Osteoblast (primary cell): ENCODE results near the gene MAN2A2. TPM values are rescaled to one million over a fixed set of nuclear protein-coding genes. Genes with fewer than 3 reads are reported as not detected.

ENCODE experiments used
- DNase-seq: peaks from one replicate; pipeline ENCODE4 v3.0.0; 2011; ENCODE audit warnings: low spot score, mixed read lengths; ENCODE audit not compliant: insufficient read length; ENCODE audit errors: missing footprints
- H2AFZ ChIP-seq: 2 replicates; pipeline ENCODE4 v1.6.0; 2011; ENCODE audit warnings: mild to moderate bottlenecking, low read length
- H3K27ac ChIP-seq: 2 replicates; pipeline ENCODE4 v1.5.1; 2011; ENCODE audit warnings: mild to moderate bottlenecking, low read depth, low read length, moderate library complexity
- H3K27me3 ChIP-seq: 2 replicates; pipeline ENCODE4 v1.6.0; 2012; ENCODE audit warnings: mild to moderate bottlenecking, control low read depth, inconsistent platforms, low read length, moderate library complexity; ENCODE audit not compliant: insufficient read depth
- H3K36me3 ChIP-seq: 2 replicates; pipeline ENCODE4 v1.5.1; 2011; ENCODE audit warnings: mild to moderate bottlenecking, low read length, control low read depth, moderate library complexity; ENCODE audit not compliant: insufficient read depth
- H3K4me1 ChIP-seq: 2 replicates; pipeline ENCODE4 v1.5.1; 2011; ENCODE audit warnings: mild to moderate bottlenecking, low read length, control low read depth, moderate library complexity; ENCODE audit not compliant: insufficient read depth
- H3K4me2 ChIP-seq: 2 replicates; pipeline ENCODE4 v1.6.0; 2011; ENCODE audit warnings: mild to moderate bottlenecking, low read length; ENCODE audit not compliant: insufficient read depth
- H3K4me3 ChIP-seq: fragments of 200-600 bp; sonication (generic); 3 replicates; pipeline ENCODE4 v1.5.1; 2012; ENCODE audit warnings: mild to moderate bottlenecking, low read length, inconsistent platforms; ENCODE audit not compliant: insufficient read depth
- H3K79me2 ChIP-seq: 2 replicates; pipeline ENCODE4 v1.6.0; 2012; ENCODE audit warnings: mild to moderate bottlenecking, low read length, control low read depth, inconsistent platforms; ENCODE audit not compliant: insufficient read depth
- H3K9me3 ChIP-seq: 2 replicates; pipeline ENCODE4 v1.5.1; 2011; ENCODE audit warnings: low read depth, low read length, control low read depth
- H4K20me1 ChIP-seq: 2 replicates; pipeline ENCODE4 v1.6.0; 2012; ENCODE audit warnings: mild to moderate bottlenecking, low read length, control low read depth; ENCODE audit not compliant: insufficient read depth
- CTCF ChIP-seq: IDR thresholded peaks from 2 replicates; pipeline ENCODE4 v1.5.1; 2011; ENCODE audit warnings: mild to moderate bottlenecking, low read depth, low read length, moderate library complexity; ENCODE audit errors: extremely low read depth
- total RNA-seq: library from RNA; depleted of rRNA; stranded (reverse); fragments of >200 nt; gene quantifications from 2 replicates; pipeline ENCODE4 v1.2.3, GENCODE V29; 2012

MAN2A2 gene
- total RNA-seq, 1 donor, result 15.2 TPM

DNA sequence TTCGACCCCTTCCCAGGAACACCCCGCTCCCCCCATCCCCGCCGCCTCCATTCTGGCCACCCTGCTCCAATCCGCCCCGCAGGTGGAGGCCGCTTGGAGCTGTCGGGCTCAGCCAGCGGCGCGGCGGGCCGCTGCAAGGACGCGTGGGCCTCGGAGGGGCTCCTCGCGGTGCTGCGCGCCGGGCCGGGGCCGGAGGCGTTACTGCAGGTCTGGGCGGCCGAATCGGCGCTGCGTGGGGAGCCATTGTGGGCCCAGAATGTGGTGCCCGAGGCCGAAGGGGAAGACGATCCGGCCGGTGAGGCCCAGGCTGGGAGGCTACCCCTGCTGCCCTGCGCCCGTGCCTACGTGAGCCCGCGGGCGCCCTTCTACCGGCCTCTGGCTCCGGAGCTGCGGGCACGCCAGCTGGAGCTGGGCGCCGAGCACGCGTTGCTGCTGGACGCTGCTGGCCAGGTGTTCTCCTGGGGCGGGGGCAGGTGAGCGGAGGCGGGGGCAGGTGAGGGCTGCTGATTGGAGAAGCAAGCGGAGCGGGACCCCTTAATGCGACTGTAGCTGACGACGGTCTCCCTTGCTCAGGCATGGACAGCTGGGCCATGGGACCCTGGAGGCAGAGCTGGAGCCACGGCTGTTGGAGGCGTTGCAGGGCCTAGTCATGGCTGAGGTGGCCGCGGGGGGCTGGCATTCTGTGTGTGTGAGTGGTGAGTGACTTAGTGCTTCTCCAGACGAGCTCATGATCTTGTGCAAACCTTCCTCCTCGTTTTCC lies 54.1 kb downstream of the MAN2A2 start:
- peak overlapping the region; percentile 66 for H3K27ac ChIP-seq

GRCh38 chr15:90957791-90958190 lies 54.7 kb downstream of the MAN2A2 start:
- TF ChIP-seq CTCF, result no peak
- no peak for DNase-seq
- Histone ChIP-seq H2AFZ (peak overlapping the region; percentile 77), H3K4me1 (peaks cover 27% of the 10 kb centered on the region), H3K4me2 (peak overlapping the region; percentile 78), H3K36me3 (peaks cover 33% of the 10 kb centered on the region), H3K9me3 (no peaks in the 10 kb centered on the region), H3K27me3 (no peaks in the 10 kb centered on the region), H4K20me1 (no peaks in the 10 kb centered on the region), H3K4me3 (peak overlapping the region; percentile 80), H3K79me2 (peaks cover 18% of the 10 kb centered on the region), H3K27ac (peak overlapping the region; percentile 66)

More for the DNA sequence above, 54.1 kb downstream of the MAN2A2 start:
- Histone ChIP-seq H4K20me1 (no peaks in the 10 kb centered on the region), H3K4me3 (peak overlapping the region; percentile 80), H3K79me2 (peaks cover 18% of the 10 kb centered on the region), H3K9me3 (no peaks in the 10 kb centered on the region), H3K36me3 (peaks cover 36% of the 10 kb centered on the region), H3K4me1 (peaks cover 27% of the 10 kb centered on the region), H3K27me3 (no peaks in the 10 kb centered on the region), H3K4me2 (peak overlapping the region; percentile 78), H2AFZ (peak overlapping the region; percentile 77)
- no peak for TF ChIP-seq CTCF
- DNase-seq, result peak; percentile 93

- Histone ChIP-seq H2AFZ (no peak overlapping the region), H3K9me3 (no peaks in the 10 kb centered on the region), H3K4me1 (peaks cover 27% of the 10 kb centered on the region), H3K79me2 (peaks cover 27% of the 10 kb centered on the region), H3K4me3 (no peak overlapping the region), H3K27me3 (no peaks in the 10 kb centered on the region), H3K27ac (no peak overlapping the region), H4K20me1 (no peaks in the 10 kb centered on the region), H3K36me3 (peaks cover 31% of the 10 kb centered on the region), H3K4me2 (no peak overlapping the region)
- TF ChIP-seq CTCF, result no peak
- no peak for DNase-seq
These were observed 56.0 kb downstream of the MAN2A2 start for GRCh38 chr15:90959028-90959595.

- H3K4me1 ChIP-seq, result peaks cover 24% of the 10 kb centered on the region
- TF ChIP-seq CTCF, result no peak
- DNase-seq, result peak; percentile 86
- H3K79me2 ChIP-seq, result peaks cover 27% of the 10 kb centered on the region
- no peaks in the 10 kb centered on the region for H4K20me1 ChIP-seq
- no peak overlapping the region for H2AFZ ChIP-seq
- no peak overlapping the region for H3K4me3 ChIP-seq
- no peaks in the 10 kb centered on the region for H3K9me3 ChIP-seq
- peaks cover 32% of the 10 kb centered on the region for H3K36me3 ChIP-seq
- H3K4me2 ChIP-seq, result no peak overlapping the region
- no peaks in the 10 kb centered on the region for H3K27me3 ChIP-seq
- H3K27ac ChIP-seq, result no peak overlapping the region
These were observed 56.8 kb downstream of the MAN2A2 start for GRCh38 chr15:90959894-90960293.
